GM21360 (cell line): Measurements from ENCODE around the gene VPS37C.
"Not testable (repeated sequence)": the region's sequence is repeated elsewhere in the genome, so short reads cannot be mapped to it uniquely, and the experiment has no call there.

Experiments
- ATAC-seq: cut with Tn5 transposase; IDR thresholded peaks from one replicate; pipeline ENCODE4 v1.9.1; 2021; ENCODE audit warnings: mild to moderate bottlenecking, moderate library complexity; ENCODE audit not compliant: unreplicated experiment

VPS37C gene

GRCh38 chr11:61102667-61103571 lies 58.3 kb downstream of the VPS37C start:
- no peak for ATAC-seq

- no peak for ATAC-seq
Measured at GRCh38 chr11:61098778-61099177, 62.4 kb downstream of the VPS37C start.

GRCh38 chr11:61098261-61098660 lies 63.0 kb downstream of the VPS37C start:
- ATAC-seq = not testable (repeated sequence)

- no peak for ATAC-seq
Measured at GRCh38 chr11:61095021-61095420, 66.2 kb downstream of the VPS37C start.

GRCh38 chr11:61094167-61094566 lies 67.1 kb downstream of the VPS37C start:
- not testable (repeated sequence) for ATAC-seq

- ATAC-seq = no peak
Measured at GRCh38 chr11:61092908-61093763, 68.1 kb downstream of the VPS37C start.

GRCh38 chr11:61092280-61092766 lies 68.9 kb downstream of the VPS37C start:
- ATAC-seq = peak; percentile 66

- peak; percentile 32 for ATAC-seq
Measured at GRCh38 chr11:61091373-61092279, 69.6 kb downstream of the VPS37C start.

GRCh38 chr11:61090982-61091372 lies 70.2 kb downstream of the VPS37C start:
- ATAC-seq = no peak

- no peak for ATAC-seq
Measured at GRCh38 chr11:61090521-61090920, 70.7 kb downstream of the VPS37C start.

- no peak for ATAC-seq
Measured at GRCh38 chr11:61089806-61090491, 71.3 kb downstream of the VPS37C start.

GRCh38 chr11:61087426-61088119 lies 73.7 kb downstream of the VPS37C start:
- no peak for ATAC-seq

GRCh38 chr11:61083601-61084147 lies 77.6 kb downstream of the VPS37C start:
- no peak for ATAC-seq

GRCh38 chr11:61082931-61083531 lies 78.2 kb downstream of the VPS37C start:
- ATAC-seq = no peak

GRCh38 chr11:61082062-61082870 lies 79.0 kb downstream of the VPS37C start:
- ATAC-seq = no peak

- ATAC-seq = no peak
Measured at GRCh38 chr11:61080986-61081590, 80.1 kb downstream of the VPS37C start.

GRCh38 chr11:61080526-61080925 lies 80.7 kb downstream of the VPS37C start:
- no peak for ATAC-seq
